T-cell (primary cell): Measurements from ENCODE around the gene TESK1. TPM values are rescaled to one million over a fixed set of nuclear protein-coding genes. Genes with fewer than 3 reads are reported as not detected.

Source experiments
- ATAC-seq, 4 experiments: fragments of 200-7000 bp in 3 of 4; fragments of 150-1000 bp in 1 of 4; cut with Tn5 transposase; replicated peaks in 1 of 4; 1 replicate in 3 of 4; 2 replicates in 1 of 4; pipeline ENCODE4 v1.10.0; 2021; ENCODE audit warnings: moderate library complexity in 3 of 4, mild to moderate bottlenecking in 2 of 4, moderate number of reproducible peaks in 1 of 4
- CTCF ChIA-PET, 2 donors: fragments of 300-600 bp; sonication (Branson Sonifier 250); formaldehyde crosslinking; loops; one replicate each; lab custom pipeline; 2022; ENCODE audit warnings: antibody characterized with exemption in 2 of 2; lab: Charles Lee
- POLR2A ChIA-PET, 2 donors: fragments of 300-600 bp; sonication (Branson Sonifier 250); formaldehyde crosslinking; loops; one replicate each; lab custom pipeline; 2022; ENCODE audit warnings: antibody characterized with exemption in 2 of 2; lab: Charles Lee
- DNase-seq, 35 experiments: peaks; one replicate each; pipeline versions ENCODE4 v3.0.0 to v3.0.0-alpha.2; 2013 to 2023
- H3K27ac ChIP-seq: one replicate; pipeline ENCODE4 v1.5.1; 2013; ENCODE audit warnings: low read length
- H3K27me3 ChIP-seq, 2 experiments: replicated peaks in 1 of 2; 1 replicate in 1 of 2; 2 replicates in 1 of 2; pipeline versions ENCODE4 v1.6.1 to v1.7.0; 2013; ENCODE audit warnings: low read length in 1 of 2, mixed read lengths in 1 of 2; ENCODE audit not compliant: control insufficient read depth in 2 of 2, insufficient read depth in 2 of 2; ENCODE audit errors: extremely low read depth in 1 of 2
- H3K36me3 ChIP-seq, 2 donors: 1 replicate in 1 of 2; 2 replicates in 1 of 2; pipeline versions ENCODE4 v1.6.1 to v1.7.0; 2013; ENCODE audit warnings: low read length in 1 of 2; ENCODE audit not compliant: control insufficient read depth in 2 of 2, insufficient read depth in 1 of 2; ENCODE audit errors: extremely low read depth in 1 of 2
- H3K4me1 ChIP-seq, 2 experiments: 1 replicate in 1 of 2; 2 replicates in 1 of 2; pipeline versions ENCODE4 v1.6.1 to v1.7.0; 2013; ENCODE audit warnings: low read length in 2 of 2, mixed read lengths in 1 of 2; ENCODE audit not compliant: insufficient read depth in 2 of 2, control insufficient read depth in 1 of 2; ENCODE audit errors: extremely low read depth in 1 of 2
- H3K4me3 ChIP-seq, 2 donors: 1 replicate in 1 of 2; 2 replicates in 1 of 2; pipeline versions ENCODE4 v1.5.1 to v1.7.0; 2013; ENCODE audit warnings: mild to moderate bottlenecking in 2 of 2, low read length in 1 of 2, moderate library complexity in 1 of 2; ENCODE audit not compliant: control insufficient read depth in 1 of 2; ENCODE audit errors: extremely low read depth in 1 of 2
- H3K9me3 ChIP-seq: 2 replicates; pipeline ENCODE4 v1.7.0; 2013
- H3K27ac Mint-ChIP-seq, 2 donors: one replicate each; pipeline ENCODE4 v1.8.0; 2020 to 2021; ENCODE audit warnings: mild to moderate bottlenecking in 2 of 2, mixed read lengths in 2 of 2
- H3K27me3 Mint-ChIP-seq, 2 donors: one replicate each; pipeline ENCODE4 v1.8.0; 2021 to 2022; ENCODE audit warnings: mixed read lengths in 2 of 2
- H3K36me3 Mint-ChIP-seq: one replicate; pipeline ENCODE4 v1.8.0; 2021; ENCODE audit warnings: mixed read lengths
- H3K4me1 Mint-ChIP-seq, 3 donors: one replicate each; pipeline ENCODE4 v1.8.0; 2020 to 2022; ENCODE audit warnings: mixed read lengths in 3 of 3, mild to moderate bottlenecking in 1 of 3
- H3K4me3 Mint-ChIP-seq, 3 donors: one replicate each; pipeline ENCODE4 v1.8.0; 2020 to 2022; ENCODE audit warnings: mild to moderate bottlenecking in 3 of 3, mixed read lengths in 3 of 3, moderate library complexity in 3 of 3
- H3K9me3 Mint-ChIP-seq, 3 donors: one replicate each; pipeline ENCODE4 v1.8.0; 2020 to 2022; ENCODE audit warnings: mixed read lengths in 3 of 3
- WGBS: methylation state at CpG from one replicate; pipeline ENCODE4 v1.1.5; 2013; ENCODE audit warnings: missing lambda C conversion rate; ENCODE audit not compliant: insufficient coverage; 5-methylcytosine and 5-hydroxymethylcytosine counted together
- total RNA-seq, 35 experiments: library from RNA in 6 of 35; stranded (reverse) in 6 of 35; fragments of 120-200 nt in 1 of 35; gene quantifications; one replicate each; pipeline versions ENCODE4 v1.2.1 to v1.2.4 and lab custom pipeline; 2013 to 2026

Gene TESK1
- total RNA-seq, 5 donors from 2014 or later (not counting 1 experiment from before 2014, with no cell fraction given), result 24.2 to 56.1 (median 47.6) TPM

DNA sequence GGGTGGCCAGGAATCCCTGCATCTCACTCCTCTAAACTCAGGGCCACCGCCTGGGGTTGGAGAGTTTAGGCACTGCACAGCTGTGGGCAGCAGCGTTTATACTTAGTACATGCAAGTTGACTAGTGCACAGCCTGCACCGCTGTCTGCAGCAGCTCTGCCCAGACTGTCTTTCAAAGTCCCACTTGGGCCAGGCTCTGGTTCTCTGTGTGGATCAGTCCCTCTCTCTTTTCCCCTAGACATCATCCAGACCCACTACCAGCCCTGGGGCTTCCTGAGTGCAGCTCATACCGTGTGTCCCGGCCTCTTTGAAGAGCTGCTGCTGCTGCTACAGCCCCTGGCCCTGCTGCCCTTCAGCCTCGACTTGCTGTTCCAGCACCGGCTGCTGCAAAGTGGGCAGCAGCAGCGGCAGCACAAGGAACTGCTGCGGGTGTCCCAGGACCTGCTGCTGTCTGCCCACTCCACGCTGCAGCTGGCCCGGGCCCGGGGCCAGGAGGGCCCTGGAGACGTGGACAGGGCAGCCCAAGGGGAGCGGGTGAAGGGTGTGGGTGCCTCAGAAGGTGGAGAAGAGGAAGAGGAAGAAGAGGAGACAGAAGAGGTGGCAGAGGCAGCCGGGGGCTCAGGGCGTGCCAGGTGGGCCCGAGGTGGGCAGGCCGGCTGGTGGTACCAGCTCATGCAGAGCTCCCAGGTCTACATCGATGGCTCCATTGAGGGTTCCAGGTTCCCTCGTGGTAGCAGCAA, 45.1 kb upstream of the TESK1 start:
- H3K9me3 Mint-ChIP-seq, result no peaks in the 10 kb centered on the region
- no peaks in the 10 kb centered on the region for H3K4me1 Mint-ChIP-seq
- H3K27ac ChIP-seq, result no peak overlapping the region
- no peak overlapping the region for H3K4me3 ChIP-seq
- POLR2A ChIA-PET, result no interaction called here
- no peaks in the 10 kb centered on the region for H3K9me3 ChIP-seq
- H3K36me3 Mint-ChIP-seq, result no peaks in the 10 kb centered on the region
- no peak overlapping the region for H3K4me3 Mint-ChIP-seq
- no peaks in the 10 kb centered on the region for H3K4me1 ChIP-seq
- no peaks in the 10 kb centered on the region for H3K27me3 Mint-ChIP-seq
- H3K27ac Mint-ChIP-seq, result no peak overlapping the region
- ATAC-seq (no peak), DNase-seq (no peak)
- CTCF ChIA-PET, result no interaction called here
- H3K36me3 ChIP-seq, result no peaks in the 10 kb centered on the region
- 87% methylated on average over 19 of the region's 20 CpGs for WGBS
- peaks cover 0 to 19% of the 10 kb centered on the region in 2 experiments for H3K27me3 ChIP-seq

DNA sequence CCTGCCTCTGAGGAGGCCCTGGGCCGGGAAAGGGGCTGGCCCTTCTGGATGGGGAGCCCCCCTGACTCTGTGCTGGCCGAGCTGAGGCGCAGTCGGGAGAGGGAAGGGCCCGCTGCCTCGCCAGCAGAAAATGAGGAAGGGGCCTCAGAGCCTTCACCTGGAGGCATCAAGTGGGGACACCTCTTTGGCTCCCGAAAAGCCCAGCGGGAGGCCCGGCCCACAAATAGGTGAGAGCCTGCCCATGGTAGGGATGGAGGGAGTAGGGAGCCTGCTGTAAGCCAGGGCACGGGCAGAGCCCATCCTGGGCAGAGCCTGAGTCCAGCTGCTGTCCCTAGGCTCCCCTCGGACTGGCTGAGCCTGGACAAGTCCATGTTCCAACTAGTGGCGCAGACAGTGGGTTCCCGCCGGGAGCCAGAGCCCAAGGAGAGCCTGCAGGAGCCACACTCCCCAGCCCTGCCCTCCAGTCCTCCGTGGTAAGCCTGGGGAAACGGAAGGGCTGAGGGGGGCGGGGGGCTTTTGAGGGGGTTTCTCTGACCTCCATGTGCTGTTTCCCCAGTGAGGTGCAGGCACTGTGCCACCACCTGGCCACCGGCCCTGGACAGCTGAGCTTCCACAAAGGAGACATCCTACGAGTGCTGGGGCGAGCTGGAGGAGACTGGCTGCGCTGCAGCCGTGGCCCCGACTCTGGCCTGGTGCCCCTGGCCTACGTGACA, 44.3 kb upstream of the TESK1 start:
- H3K36me3 Mint-ChIP-seq, result no peaks in the 10 kb centered on the region
- no peak for ATAC-seq
- no peaks in the 10 kb centered on the region for H3K36me3 ChIP-seq
- no peak overlapping the region for H3K27ac ChIP-seq
- peaks cover 0 to 14% of the 10 kb centered on the region in 2 experiments for H3K27me3 ChIP-seq
- CTCF ChIA-PET, result no interaction called here
- H3K4me3 ChIP-seq, result no peak overlapping the region
- H3K9me3 Mint-ChIP-seq, result no peaks in the 10 kb centered on the region
- no peak for DNase-seq
- no peaks in the 10 kb centered on the region for H3K4me1 Mint-ChIP-seq
- H3K9me3 ChIP-seq, result no peaks in the 10 kb centered on the region
- H3K4me3 Mint-ChIP-seq, result no peak overlapping the region
- no peaks in the 10 kb centered on the region for H3K4me1 ChIP-seq
- 91% methylated on average over 20 of the region's 24 CpGs for WGBS
- POLR2A ChIA-PET, result no interaction called here
- H3K27ac Mint-ChIP-seq, result no peak overlapping the region
- H3K27me3 Mint-ChIP-seq, result no peaks in the 10 kb centered on the region

DNA sequence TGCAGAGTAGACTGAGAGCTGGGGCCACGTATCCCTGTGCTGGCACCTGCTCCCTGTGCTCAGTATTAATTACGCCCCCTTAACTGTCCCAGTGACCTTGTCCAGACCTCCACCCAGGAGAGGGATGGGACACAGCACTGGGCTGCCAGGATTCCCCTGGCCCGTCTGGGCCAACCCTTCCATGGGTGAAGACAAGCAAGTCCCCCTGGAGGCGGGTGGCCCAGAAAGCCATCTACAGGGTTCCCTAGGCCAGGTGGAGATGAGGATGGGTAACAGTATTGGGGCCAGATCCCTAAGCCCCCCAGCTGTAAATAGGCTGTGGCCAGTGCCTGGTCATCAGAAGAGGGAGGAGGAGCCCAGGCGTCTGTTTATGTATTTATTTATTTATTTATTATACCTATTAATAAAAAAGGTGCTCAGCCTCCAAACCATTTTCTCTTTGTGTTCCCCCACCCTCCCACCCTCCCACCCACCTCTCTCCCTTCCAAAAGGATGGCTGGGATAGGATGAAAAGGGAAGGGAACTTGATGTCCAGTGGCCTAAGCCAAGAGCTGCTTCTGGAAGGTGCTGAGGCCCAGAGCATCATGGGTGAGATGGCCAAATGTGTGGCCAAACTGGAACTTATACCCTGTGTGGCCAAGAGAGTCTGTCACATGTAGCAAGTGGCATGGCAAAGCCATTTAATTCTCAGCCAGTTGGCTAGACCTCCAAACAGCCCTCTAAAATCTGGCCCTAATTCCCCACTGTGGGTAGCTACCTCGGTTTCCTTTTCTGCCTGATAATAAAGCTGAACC, 43.4 kb upstream of the TESK1 start:
- POLR2A ChIA-PET, result no interaction called here
- 83% methylated on average over 4 of the region's 6 CpGs for WGBS
- Histone ChIP-seq H3K4me3 (no peak overlapping the region), H3K9me3 (no peaks in the 10 kb centered on the region), H3K27ac (no peak overlapping the region), H3K36me3 (no peaks in the 10 kb centered on the region), H3K27me3 (peaks cover 0 to 9% of the 10 kb centered on the region in 2 experiments), H3K4me1 (no peaks in the 10 kb centered on the region)
- DNase-seq (no peak), ATAC-seq (no peak)
- CTCF ChIA-PET, result interaction anchor here in 1 of 2 donors (0.6 kb wide), 1 partner anchor 24 kb away, joined by 3 read pairs; no protein-coding TSS in a partner anchor
- no peak overlapping the region for H3K27ac Mint-ChIP-seq
- no peaks in the 10 kb centered on the region for H3K9me3 Mint-ChIP-seq
- H3K4me1 Mint-ChIP-seq, result no peaks in the 10 kb centered on the region
- no peaks in the 10 kb centered on the region for H3K36me3 Mint-ChIP-seq
- H3K27me3 Mint-ChIP-seq, result no peaks in the 10 kb centered on the region
- no peak overlapping the region for H3K4me3 Mint-ChIP-seq

DNA sequence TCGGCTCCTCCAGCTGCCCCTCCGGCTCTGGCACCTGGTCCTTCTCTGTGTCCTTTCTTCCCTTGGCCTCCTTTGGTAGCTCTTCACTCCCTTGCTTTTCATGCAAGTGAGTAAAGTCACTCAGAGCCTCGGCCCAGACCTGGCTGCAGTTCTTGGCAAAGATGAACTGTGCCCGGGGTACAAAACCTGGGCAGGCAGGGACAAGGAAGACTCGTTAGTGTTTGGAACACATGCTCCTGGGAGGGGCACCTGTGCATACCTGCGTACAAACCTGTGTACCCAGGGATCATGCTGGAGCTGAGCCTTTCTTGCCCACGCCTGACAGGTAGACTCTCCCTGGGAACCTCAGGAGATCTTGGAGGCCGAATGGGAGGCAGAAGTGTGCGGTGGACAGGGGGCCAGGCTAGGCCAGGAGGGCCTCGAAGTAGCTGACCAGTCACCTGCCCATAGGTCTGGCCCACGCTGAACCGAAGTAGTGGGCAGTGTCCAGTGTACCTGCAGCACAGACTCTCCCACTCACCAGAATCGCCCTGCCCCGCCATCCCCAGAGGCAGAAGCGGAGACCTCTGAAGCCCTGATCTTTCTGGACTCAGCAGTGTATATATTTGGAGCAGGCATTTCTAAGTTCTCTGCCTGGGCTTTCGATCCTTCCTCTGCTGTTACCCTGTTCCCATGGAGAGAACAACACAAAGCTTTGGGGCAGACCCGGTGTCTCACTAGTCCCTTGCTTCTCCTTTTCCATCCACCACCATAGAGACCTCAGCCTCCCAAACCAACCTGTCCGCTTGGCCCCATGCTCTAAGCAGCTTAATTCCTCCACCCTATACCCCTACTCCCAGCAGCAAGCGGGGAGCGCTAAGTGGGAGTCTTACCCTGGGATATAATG, 41.9 kb upstream of the TESK1 start:
- ATAC-seq (no peak), DNase-seq (no peak)
- Mint-ChIP-seq H3K27me3 (no peaks in the 10 kb centered on the region), H3K9me3 (no peaks in the 10 kb centered on the region), H3K4me3 (no peak overlapping the region), H3K27ac (no peak overlapping the region), H3K4me1 (no peaks in the 10 kb centered on the region), H3K36me3 (no peaks in the 10 kb centered on the region)
- no peak overlapping the region for H3K4me3 ChIP-seq
- POLR2A ChIA-PET, result no interaction called here
- H3K27ac ChIP-seq, result no peak overlapping the region
- CTCF ChIA-PET, result interaction anchor here in 1 of 2 donors (0.6 kb wide), 1 partner anchor 339 kb away, joined by 3 read pairs; no protein-coding TSS in a partner anchor
- H3K36me3 ChIP-seq, result no peaks in the 10 kb centered on the region
- H3K9me3 ChIP-seq, result no peaks in the 10 kb centered on the region
- no peaks in the 10 kb centered on the region for H3K4me1 ChIP-seq
- H3K27me3 ChIP-seq, result peaks cover 0 to 9% of the 10 kb centered on the region in 2 experiments
- 88% methylated on average over 12 of the region's 20 CpGs for WGBS

DNA sequence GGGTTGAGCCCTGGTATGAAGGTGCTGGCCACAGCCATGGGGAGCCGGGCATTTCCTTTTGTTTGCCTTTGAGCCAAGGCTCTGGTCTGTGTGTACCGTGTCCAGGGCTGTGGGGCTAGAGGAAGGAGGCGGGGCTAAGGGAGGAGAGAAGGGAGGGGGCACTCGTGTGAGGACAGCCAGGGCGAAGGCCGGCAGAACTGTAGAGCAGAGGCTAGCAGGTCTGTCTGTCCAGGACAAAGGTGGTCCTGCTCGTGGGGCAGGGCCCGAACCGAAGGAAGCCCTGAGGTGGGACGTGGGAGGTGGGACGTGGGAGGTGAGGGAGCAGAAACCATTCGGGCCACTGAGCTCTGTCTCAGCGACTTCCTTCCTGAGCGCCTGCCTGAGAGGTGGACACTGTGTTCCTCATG, 41.3 kb upstream of the TESK1 start:
- Histone ChIP-seq H3K4me1 (no peaks in the 10 kb centered on the region), H3K27me3 (peaks cover 0 to 9% of the 10 kb centered on the region in 2 experiments), H3K27ac (no peak overlapping the region), H3K36me3 (no peaks in the 10 kb centered on the region), H3K4me3 (no peak overlapping the region), H3K9me3 (no peaks in the 10 kb centered on the region)
- ChIA-PET CTCF (no interaction called here), POLR2A (no interaction called here)
- Mint-ChIP-seq H3K36me3 (no peaks in the 10 kb centered on the region), H3K27ac (no peak overlapping the region), H3K9me3 (no peaks in the 10 kb centered on the region), H3K27me3 (no peaks in the 10 kb centered on the region), H3K4me3 (no peak overlapping the region), H3K4me1 (no peaks in the 10 kb centered on the region)
- 66% methylated on average over 12 of the region's 14 CpGs for WGBS
- ATAC-seq (no peak), DNase-seq (no peak)
